Measurements from ENCODE around the gene APOBEC2. TPM values are rescaled to one million over a fixed set of nuclear protein-coding genes. Genes with fewer than 3 reads are reported as not detected.

Gene APOBEC2
- total and polyA plus RNA-seq, 9 of the 15 experiments (the other 6 are each of a cell fraction or from before 2014, with no cell fraction given) = 0.25 to 1.6 TPM; not detected in 7

DNA sequence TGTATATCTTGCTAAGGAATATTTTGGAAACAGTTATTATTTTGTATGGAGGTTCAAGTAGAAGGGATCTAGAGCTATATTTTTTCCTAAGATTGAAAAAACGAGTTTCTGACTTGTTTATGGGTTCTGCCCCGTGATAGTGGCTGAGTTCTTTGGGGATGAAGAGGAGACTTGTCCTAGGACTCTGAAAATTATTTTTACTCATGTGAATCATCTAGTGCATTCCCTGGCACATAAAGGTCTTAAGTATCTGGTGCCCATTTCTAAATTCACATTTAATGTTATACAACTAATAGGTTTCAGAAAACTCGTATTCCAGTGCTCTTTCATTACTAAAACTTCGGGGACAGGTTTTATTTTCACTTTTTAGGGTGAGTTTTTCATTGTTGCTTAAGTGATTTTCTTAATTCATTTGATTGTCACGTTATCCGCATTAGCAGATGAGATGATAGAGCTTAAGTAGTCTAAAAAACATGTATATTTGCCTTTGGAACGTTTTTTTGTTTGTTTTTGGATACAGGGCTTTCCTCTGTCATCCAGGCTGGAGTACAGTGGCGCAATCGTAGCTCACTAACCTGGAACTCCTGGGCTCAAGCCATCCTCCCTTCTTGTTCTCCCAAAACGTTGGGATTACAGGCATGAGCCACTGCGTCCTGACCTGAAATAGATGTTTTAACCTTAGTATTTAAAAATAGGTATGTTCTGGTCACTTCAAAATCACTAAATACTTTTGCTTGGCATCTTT, 21.9 kb downstream of the APOBEC2 start:
- in situ Hi-C loops (cut with MboI) = no loop called here
- peak; percentile 1 for TF ChIP-seq MEIS2 (IDR thresholded peaks at IDR 0.05; ENCODE audit: partially characterized antibody)
- no peak for TF ChIP-seq DACH1 (IDR thresholded peaks at IDR 0.05; ENCODE audit: partially characterized antibody)
- 0 out of 4 replicates have a peak, but pooled peaks of 1 of the 2 experiments have one; percentile 13 for TF ChIP-seq MAZ (CRISPR knock-in tag; conservative IDR thresholded peaks at IDR 0.05 in 1 of 2, IDR thresholded peaks at IDR 0.05 in 1 of 2)
- TF ChIP-seq SP1 (CRISPR knock-in tag; IDR thresholded peaks at IDR 0.05) = peak; percentile 8; the same call in 1 of the 2 replicates
- TF ChIP-seq CEBPB (tag; IDR thresholded peaks at IDR 0.05) = peak; percentile 84
- TF ChIP-seq ETV5 (CRISPR knock-in tag; IDR thresholded peaks at IDR 0.05; ENCODE audit: low read depth) = no peak
- no peak for TF ChIP-seq ZKSCAN1 (IDR thresholded peaks at IDR 0.05; ENCODE audit: low read depth, low read length)
- no peak for TF ChIP-seq CBX2 (IDR thresholded peaks at IDR 0.05; ENCODE audit: insufficient read depth, low read length, poor library complexity, severe bottlenecking)
- TF ChIP-seq CEBPG (CRISPR knock-in tag; IDR thresholded peaks at IDR 0.05) = no peak
- peak in 1 of 2 experiments; percentile 65; a peak in 2 of 4 replicates for TF ChIP-seq CEBPG (tag; conservative IDR thresholded peaks at IDR 0.05 in 1 of 2, IDR thresholded peaks at IDR 0.05 in 1 of 2)
- no peak for TF ChIP-seq ATF1 (CRISPR knock-in tag; IDR thresholded peaks at IDR 0.05)
- no peak for TF ChIP-seq ATF1 (tag; IDR thresholded peaks at IDR 0.05)
- no peaks in the 10 kb centered on the region for H3K9me3 ChIP-seq (replicated peaks; ENCODE audit: control insufficient read depth, insufficient read depth, low read depth, low read length)
- WGBS (ENCODE audit: insufficient coverage, low coverage, missing lambda C conversion rate) = 15% methylated on average over 11 of the region's 11 CpGs
- peaks cover 30% of the 10 kb centered on the region for H3K36me3 ChIP-seq (ENCODE audit: control insufficient read depth, insufficient read depth, low read length)
- no peaks in the 10 kb centered on the region for H3K27me3 ChIP-seq (ENCODE audit: control insufficient read depth in 2 of 2, insufficient read depth in 2 of 2, low read length in 2 of 2)
- ATAC-seq (no peak), DNase-seq (ENCODE audit: extremely low read depth in 1 of 4, low spot score in 3 of 4) (no peak), FAIRE-seq (peak; percentile 40)
- POLR2A ChIA-PET = interaction anchor here (0.8 to 1.5 kb wide), 5 partner anchors 9 to 251 kb away, joined by 3 to 6 read pairs (median 3); no protein-coding TSS in a partner anchor
- H3K9me1 ChIP-seq (ENCODE audit: control insufficient read depth, insufficient read depth, low read length) = no peaks in the 10 kb centered on the region
- no peaks in the 10 kb centered on the region for H4K20me1 ChIP-seq (replicated peaks; ENCODE audit: control insufficient read depth, insufficient read depth, low read length)
- peak overlapping the region; percentile 72 to 96; a peak in 3 of 4 replicates for H3K9ac ChIP-seq (ENCODE audit: insufficient read depth in 1 of 2, low read depth in 2 of 2, low read length in 2 of 2)
- CTCF ChIA-PET (ENCODE audit: low intra/inter-chr PET ratio) = interaction anchor here (0.5 kb wide), 1 partner anchor 11 kb away, joined by 3 read pairs; no protein-coding TSS in a partner anchor
- H3K4me3 ChIP-seq = peak overlapping the region; percentile 83
- intact Hi-C loops (cut with micrococcal nuclease) = loop anchor here (5.0 kb wide), 2 partner anchors 78 to 242 kb away; no protein-coding TSS in a partner anchor
- peaks cover 9 to 21% of the 10 kb centered on the region in 2 experiments for H3K4me1 ChIP-seq (replicated peaks in 1 of 2; ENCODE audit: control insufficient read depth in 2 of 2, insufficient read depth in 2 of 2, low read length in 2 of 2)
- H3K4me2 ChIP-seq (ENCODE audit: insufficient read depth, low read length) = peak overlapping the region; percentile 99
- H3K79me2 ChIP-seq (ENCODE audit: control insufficient read depth, insufficient read depth, low read length) = peaks cover 76% of the 10 kb centered on the region
- BruUV-seq (replicated peaks) = no TSS peak
- H2AFZ ChIP-seq (ENCODE audit: low read depth, low read length) = peak overlapping the region; percentile 75
- peak overlapping the region; percentile 94 for H3K27ac ChIP-seq (ENCODE audit: extremely low read depth, low read depth, low read length)

Data from K562 (cell line).